GM18861 (cell line): Measurements from ENCODE around the gene CPNE5.

Experiments
- ATAC-seq: cut with Tn5 transposase; IDR thresholded peaks from one replicate; pipeline ENCODE4 v1.9.1; 2021; ENCODE audit not compliant: unreplicated experiment

Gene CPNE5

GRCh38 chr6:36838896-36839748, at the start of gene CPNE5:
CPNE5 (minus strand) TSS chr6:36839444; CDS start chr6:36839377, 67 bp downstream.
- no peak for ATAC-seq

- no peak for ATAC-seq
Observed at GRCh38 chr6:36888115-36888643, 48.9 kb upstream of the CPNE5 start.

- ATAC-seq = no peak
Observed at GRCh38 chr6:36886950-36887618, 47.8 kb upstream of the CPNE5 start.

GRCh38 chr6:36885461-36886401, 46.5 kb upstream of the CPNE5 start, which contains the start of gene C6orf89:
C6orf89 (plus strand) TSS chr6:36885952; CDS start chr6:36899445, 13,493 bp downstream.
- peak; percentile 89 for ATAC-seq

- ATAC-seq = no peak
Observed at GRCh38 chr6:36884610-36885009, 45.4 kb upstream of the CPNE5 start.

- ATAC-seq = no peak
Observed at GRCh38 chr6:36875250-36875633, 36.0 kb upstream of the CPNE5 start.

- peak; percentile 59 for ATAC-seq
Observed at GRCh38 chr6:36874443-36875249, 35.4 kb upstream of the CPNE5 start, which contains the start of gene PPIL1. PPIL1 (minus strand) TSS chr6:36874803; CDS start chr6:36874772, 31 bp downstream.

GRCh38 chr6:36873612-36874442, 34.6 kb upstream of the CPNE5 start:
- ATAC-seq = no peak

- ATAC-seq = no peak
Observed at GRCh38 chr6:36873115-36873514, 33.9 kb upstream of the CPNE5 start.

- no peak for ATAC-seq
Observed at GRCh38 chr6:36871686-36872085, 32.4 kb upstream of the CPNE5 start.

- no peak for ATAC-seq
Observed at GRCh38 chr6:36867471-36868224, 28.4 kb upstream of the CPNE5 start.

GRCh38 chr6:36865835-36866234, 26.6 kb upstream of the CPNE5 start:
- no peak for ATAC-seq

- no peak for ATAC-seq
Observed at GRCh38 chr6:36863670-36864540, 24.7 kb upstream of the CPNE5 start.

- ATAC-seq = no peak
Observed at GRCh38 chr6:36862848-36863382, 23.7 kb upstream of the CPNE5 start.

- no peak for ATAC-seq
Observed at GRCh38 chr6:36862164-36862847, 23.1 kb upstream of the CPNE5 start.

GRCh38 chr6:36860126-36860525, 20.9 kb upstream of the CPNE5 start:
- ATAC-seq = no peak
